K562 (cell line): ENCODE measurements around the gene DCAF5. TPM values are rescaled to one million over a fixed set of nuclear protein-coding genes. Genes with fewer than 3 reads are reported as not detected.

ENCODE experiments used
- CBFA2T3 ChIP-seq: fragments of 450-650 bp; IDR thresholded peaks from 2 replicates; pipeline ENCODE4 v1.6.1; 2017
- DDX20 ChIP-seq: fragments of 450-650 bp; IDR thresholded peaks from 2 replicates; pipeline ENCODE4 v1.6.1; 2016; ENCODE audit warnings: missing genetic modification characterization, low read depth, mild to moderate bottlenecking, missing compliant biosample characterization, moderate library complexity
- FOXK2 ChIP-seq, 2 experiments: fragments of 450-650 bp; IDR thresholded peaks in 1 of 2; conservative IDR thresholded peaks in 1 of 2; 2 replicates each; pipeline ENCODE4 v1.6.1; 2016; ENCODE audit warnings: low read depth in 2 of 2, mild to moderate bottlenecking in 1 of 2
- JUNB ChIP-seq: fragments of 450-650 bp; formaldehyde crosslinking; conservative IDR thresholded peaks from 2 replicates; pipeline ENCODE4 v1.4.0; 2020; ENCODE audit warnings: mild to moderate bottlenecking
- NR2C2 ChIP-seq, 2 experiments: fragments of 200-800 bp in 1 of 2; sonication (Bioruptor generic) in 1 of 2; sonication (generic) in 1 of 2; formaldehyde crosslinking in 1 of 2; IDR thresholded peaks; 2 replicates each; pipeline versions ENCODE4 v1.6.1 to v1.8.0; 2016 to 2022; ENCODE audit warnings: mild to moderate bottlenecking in 1 of 2, missing compliant biosample characterization in 1 of 2, missing genetic modification characterization in 1 of 2, missing genetic modification reagents in 1 of 2
- RBFOX2 ChIP-seq: fragments of 200-400 bp; formaldehyde crosslinking; IDR thresholded peaks from 2 replicates; pipeline ENCODE4 v1.6.1; 2017; ENCODE audit warnings: low read depth, mild to moderate bottlenecking, low read length, moderate library complexity
- SAFB2 ChIP-seq: fragments of 200-400 bp; formaldehyde crosslinking; IDR thresholded peaks from 2 replicates; pipeline ENCODE4 v1.6.1; 2018; ENCODE audit warnings: borderline replicate concordance, low read length, low read depth, moderate library complexity; ENCODE audit not compliant: severe bottlenecking
- SMAD2 ChIP-seq: fragments of 150-350 bp; IDR thresholded peaks from 2 replicates; pipeline ENCODE4 v1.6.1; 2014; ENCODE audit warnings: low read depth, mild to moderate bottlenecking, low read length
- SP1 ChIP-seq: sonication (generic); formaldehyde crosslinking; IDR thresholded peaks from 2 replicates; pipeline ENCODE4 v1.8.1; 2022; ENCODE audit warnings: mild to moderate bottlenecking, missing genetic modification reagents
- STAG1 ChIP-seq: sonication (generic); formaldehyde crosslinking; IDR thresholded peaks from 2 replicates; pipeline ENCODE4 v1.5.0; 2020; ENCODE audit warnings: missing genetic modification reagents, borderline replicate concordance
- TAL1 ChIP-seq: fragments of 450-650 bp; IDR thresholded peaks from 2 replicates; pipeline ENCODE4 v1.6.1; 2016; ENCODE audit warnings: mild to moderate bottlenecking
- TCF3 ChIP-seq: sonication (generic); formaldehyde crosslinking; IDR thresholded peaks from 2 replicates; pipeline ENCODE4 v1.4.0; 2020; ENCODE audit warnings: mild to moderate bottlenecking, missing genetic modification reagents
- TEAD4 ChIP-seq, 2 experiments: sonication (generic) in 1 of 2; formaldehyde crosslinking in 1 of 2; IDR thresholded peaks; 2 replicates each; pipeline versions ENCODE4 v1.6.1 to v1.8.0; 2012 to 2022; ENCODE audit warnings: borderline replicate concordance in 1 of 2, inconsistent platforms in 1 of 2, low read length in 1 of 2, mild to moderate bottlenecking in 1 of 2, missing genetic modification reagents in 1 of 2
- ZNF696 ChIP-seq: fragments of 250-450 bp; sonication (Bioruptor Pico); conservative IDR thresholded peaks from 2 replicates; pipeline ENCODE4 v1.4.0; 2020; ENCODE audit warnings: mild to moderate bottlenecking, moderate library complexity
- ZNF764 ChIP-seq: fragments of 250-450 bp; sonication (Bioruptor Pico); IDR thresholded peaks from 2 replicates; pipeline ENCODE4 v1.4.0; 2020; ENCODE audit warnings: low read depth, mild to moderate bottlenecking, moderate library complexity
- polyA plus RNA-seq, 8 experiments: library from polyadenylated mRNA; depleted of rRNA in 4 of 8; stranded (reverse) in 5 of 8; unstranded in 3 of 8; fragments of >200 nt; fragmentation: Nextera tagmentation in 2 of 8; fragmentation: Illumina TruSeq in 1 of 8; extraction: Ambion mirVana in 2 of 8; extraction: Trizol in 1 of 8; gene quantifications; 2 replicates each; pipeline versions ENCODE4 v1.2.1 to v1.2.3, GENCODE V29; 2011 to 2014; ENCODE audit warnings: inconsistent platforms in 1 of 8, missing spikeins in 1 of 8
- total RNA-seq, 7 experiments: library from RNA; depleted of rRNA in 6 of 7; stranded (reverse); fragments of >200 nt in 6 of 7; fragmentation: Illumina TruSeq in 2 of 7; extraction: Trizol in 2 of 7; gene quantifications; 2 replicates each; pipeline versions ENCODE4 v1.2.1 to v1.2.3, GENCODE V29; 2011 to 2021; ENCODE audit warnings: low replicate concordance in 1 of 7
- TF ChIP-seq, protein P1 (sequence below): sonication (generic); formaldehyde crosslinking; IDR thresholded peaks from 2 replicates; pipeline ENCODE4 v1.8.0; 2022; ENCODE audit warnings: mild to moderate bottlenecking, missing genetic modification reagents, borderline replicate concordance
- TF ChIP-seq, protein P2 (sequence below): fragments of 450-650 bp; formaldehyde crosslinking; IDR thresholded peaks from 2 replicates; pipeline ENCODE4 v1.4.0; 2020; ENCODE audit warnings: mild to moderate bottlenecking, moderate library complexity
- TF ChIP-seq, protein P3 (sequence below): fragments of 250-450 bp; sonication (Bioruptor Pico); IDR thresholded peaks from 2 replicates; pipeline ENCODE4 v1.8.0; 2022; ENCODE audit warnings: inconsistent platforms, mild to moderate bottlenecking, moderate library complexity, borderline replicate concordance
- TF ChIP-seq, protein P4 (sequence below): fragments of 250-450 bp; sonication (Bioruptor Pico); IDR thresholded peaks from 2 replicates; pipeline ENCODE4 v1.8.0; 2021; ENCODE audit warnings: moderate library complexity, mild to moderate bottlenecking, inconsistent platforms
- TF ChIP-seq, protein P5 (sequence below): sonication (generic); formaldehyde crosslinking; IDR thresholded peaks from 2 replicates; pipeline ENCODE4 v1.8.0; 2022; ENCODE audit warnings: missing genetic modification reagents, mild to moderate bottlenecking, borderline replicate concordance

DCAF5 gene
- total and polyA plus RNA-seq, 9 of the 15 experiments (the other 6 are each of a cell fraction or from before 2014, with no cell fraction given) = 5.6 to 24.1 (median 12.7) TPM

DNA sequence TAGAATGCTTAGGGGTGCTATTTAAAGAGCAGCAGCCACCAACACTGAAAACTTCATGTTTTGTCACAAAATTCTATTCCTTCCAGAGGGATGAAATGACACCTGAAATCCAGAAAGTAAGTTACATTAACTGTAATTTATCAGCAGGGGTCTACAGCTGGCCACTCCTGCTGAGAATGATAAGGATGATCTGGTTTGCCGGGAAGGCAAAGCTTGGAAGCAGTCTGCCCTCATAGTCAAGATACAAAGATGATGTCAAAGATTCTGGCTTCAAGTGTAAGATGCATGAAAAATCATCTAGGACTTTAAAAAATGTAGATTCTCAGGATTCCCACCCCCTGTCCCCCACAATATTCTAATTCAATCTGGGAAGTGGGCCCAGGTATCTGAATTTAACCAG is 58.4 kb downstream of the DCAF5 start (continued):
- TF ChIP-seq, protein P1, sequence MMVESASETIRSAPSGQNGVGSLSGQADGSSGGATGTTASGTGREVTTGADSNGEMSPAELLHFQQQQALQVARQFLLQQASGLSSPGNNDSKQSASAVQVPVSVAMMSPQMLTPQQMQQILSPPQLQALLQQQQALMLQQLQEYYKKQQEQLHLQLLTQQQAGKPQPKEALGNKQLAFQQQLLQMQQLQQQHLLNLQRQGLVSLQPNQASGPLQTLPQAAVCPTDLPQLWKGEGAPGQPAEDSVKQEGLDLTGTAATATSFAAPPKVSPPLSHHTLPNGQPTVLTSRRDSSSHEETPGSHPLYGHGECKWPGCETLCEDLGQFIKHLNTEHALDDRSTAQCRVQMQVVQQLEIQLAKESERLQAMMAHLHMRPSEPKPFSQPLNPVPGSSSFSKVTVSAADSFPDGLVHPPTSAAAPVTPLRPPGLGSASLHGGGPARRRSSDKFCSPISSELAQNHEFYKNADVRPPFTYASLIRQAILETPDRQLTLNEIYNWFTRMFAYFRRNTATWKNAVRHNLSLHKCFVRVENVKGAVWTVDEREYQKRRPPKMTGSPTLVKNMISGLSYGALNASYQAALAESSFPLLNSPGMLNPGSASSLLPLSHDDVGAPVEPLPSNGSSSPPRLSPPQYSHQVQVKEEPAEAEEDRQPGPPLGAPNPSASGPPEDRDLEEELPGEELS (CRISPR knock-in tag) = no peak
- TF ChIP-seq TAL1 (peak; percentile 32; the same call in 1 of the 2 replicates), ZNF696 (CRISPR knock-in tag) (no peak), TCF3 (CRISPR knock-in tag) (peak; percentile 30; the same call in 1 of the 2 replicates), NR2C2 (CRISPR knock-in tag; IDR thresholded peaks at IDR 0.05) (no peak), NR2C2 (tag; IDR thresholded peaks at IDR 0.05) (no peak), STAG1 (no peak), SAFB2 (no peak), ZNF764 (CRISPR knock-in tag) (no peak), FOXK2 (conservative IDR thresholded peaks at IDR 0.05 in 1 of 2, IDR thresholded peaks at IDR 0.05 in 1 of 2; ENCODE audit: low read depth in 2 of 2) (no peak), RBFOX2 (no peak), SP1 (CRISPR knock-in tag) (no peak), JUNB (no peak), DDX20 (no peak), TEAD4 (IDR thresholded peaks at IDR 0.05; ENCODE audit: low read length) (peak; percentile 52; the same call in 1 of the 2 replicates), TEAD4 (CRISPR knock-in tag; IDR thresholded peaks at IDR 0.05; ENCODE audit: borderline replicate concordance) (no peak), SMAD2 (no peak), CBFA2T3 (peak; percentile 62)
- TF ChIP-seq, protein P2, sequence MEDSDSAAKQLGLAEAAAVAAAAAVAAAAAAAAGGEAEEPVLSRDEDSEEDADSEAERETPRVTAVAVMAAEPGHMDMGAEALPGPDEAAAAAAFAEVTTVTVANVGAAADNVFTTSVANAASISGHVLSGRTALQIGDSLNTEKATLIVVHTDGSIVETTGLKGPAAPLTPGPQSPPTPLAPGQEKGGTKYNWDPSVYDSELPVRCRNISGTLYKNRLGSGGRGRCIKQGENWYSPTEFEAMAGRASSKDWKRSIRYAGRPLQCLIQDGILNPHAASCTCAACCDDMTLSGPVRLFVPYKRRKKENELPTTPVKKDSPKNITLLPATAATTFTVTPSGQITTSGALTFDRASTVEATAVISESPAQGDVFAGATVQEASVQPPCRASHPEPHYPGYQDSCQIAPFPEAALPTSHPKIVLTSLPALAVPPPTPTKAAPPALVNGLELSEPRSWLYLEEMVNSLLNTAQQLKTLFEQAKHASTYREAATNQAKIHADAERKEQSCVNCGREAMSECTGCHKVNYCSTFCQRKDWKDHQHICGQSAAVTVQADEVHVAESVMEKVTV = no peak
- TF ChIP-seq, protein P3, sequence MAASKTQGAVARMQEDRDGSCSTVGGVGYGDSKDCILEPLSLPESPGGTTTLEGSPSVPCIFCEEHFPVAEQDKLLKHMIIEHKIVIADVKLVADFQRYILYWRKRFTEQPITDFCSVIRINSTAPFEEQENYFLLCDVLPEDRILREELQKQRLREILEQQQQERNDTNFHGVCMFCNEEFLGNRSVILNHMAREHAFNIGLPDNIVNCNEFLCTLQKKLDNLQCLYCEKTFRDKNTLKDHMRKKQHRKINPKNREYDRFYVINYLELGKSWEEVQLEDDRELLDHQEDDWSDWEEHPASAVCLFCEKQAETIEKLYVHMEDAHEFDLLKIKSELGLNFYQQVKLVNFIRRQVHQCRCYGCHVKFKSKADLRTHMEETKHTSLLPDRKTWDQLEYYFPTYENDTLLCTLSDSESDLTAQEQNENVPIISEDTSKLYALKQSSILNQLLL (CRISPR knock-in tag) = no peak
- TF ChIP-seq, protein P4, sequence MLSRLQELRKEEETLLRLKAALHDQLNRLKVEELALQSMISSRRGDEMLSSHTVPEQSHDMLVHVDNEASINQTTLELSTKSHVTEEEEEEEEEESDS (CRISPR knock-in tag) = no peak
- TF ChIP-seq, protein P5, sequence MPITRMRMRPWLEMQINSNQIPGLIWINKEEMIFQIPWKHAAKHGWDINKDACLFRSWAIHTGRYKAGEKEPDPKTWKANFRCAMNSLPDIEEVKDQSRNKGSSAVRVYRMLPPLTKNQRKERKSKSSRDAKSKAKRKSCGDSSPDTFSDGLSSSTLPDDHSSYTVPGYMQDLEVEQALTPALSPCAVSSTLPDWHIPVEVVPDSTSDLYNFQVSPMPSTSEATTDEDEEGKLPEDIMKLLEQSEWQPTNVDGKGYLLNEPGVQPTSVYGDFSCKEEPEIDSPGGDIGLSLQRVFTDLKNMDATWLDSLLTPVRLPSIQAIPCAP (CRISPR knock-in tag) = no peak
